WTC11 (cell line): ENCODE measurements around the gene PRKCQ.

Source experiments
- CTCF ChIP-seq: fragments of 200-600 bp; IDR thresholded peaks from 2 replicates; pipeline ENCODE4 v1.8.0; 2022; ENCODE audit warnings: antibody characterized with exemption
- E2F5 ChIP-seq: sonication (generic); formaldehyde crosslinking; IDR thresholded peaks from 2 replicates; pipeline ENCODE4 v1.8.1; 2022; ENCODE audit warnings: mild to moderate bottlenecking, moderate library complexity, missing genetic modification reagents
- MAX ChIP-seq: sonication (generic); formaldehyde crosslinking; IDR thresholded peaks from 2 replicates; pipeline ENCODE4 v1.8.0; 2022; ENCODE audit warnings: mild to moderate bottlenecking, missing genetic modification reagents
- RELA ChIP-seq: sonication (generic); formaldehyde crosslinking; IDR thresholded peaks from 2 replicates; pipeline ENCODE4 v1.8.1; 2022; ENCODE audit warnings: missing genetic modification reagents, mild to moderate bottlenecking, borderline replicate concordance
- USF2 ChIP-seq: sonication (generic); formaldehyde crosslinking; IDR thresholded peaks from 2 replicates; pipeline ENCODE4 v1.8.1; 2023; ENCODE audit warnings: mild to moderate bottlenecking, missing genetic modification reagents, moderate library complexity
- ZBTB43 ChIP-seq: sonication (generic); formaldehyde crosslinking; IDR thresholded peaks from 2 replicates; pipeline ENCODE4 v1.8.1; 2023; ENCODE audit warnings: mild to moderate bottlenecking, missing genetic modification reagents
- ZNF423 ChIP-seq: fragments of 250-450 bp; sonication (Bioruptor Pico); IDR thresholded peaks from 2 replicates; pipeline ENCODE4 v2.1.2; 2022; ENCODE audit warnings: mild to moderate bottlenecking, moderate library complexity

GRCh38 chr10:6423413-6424170 lies 156.5 kb downstream of the PRKCQ start:
- TF ChIP-seq ZBTB43 (CRISPR knock-in tag) (no peak), E2F5 (CRISPR knock-in tag) (no peak), MAX (CRISPR knock-in tag) (no peak), CTCF (no peak), USF2 (CRISPR knock-in tag) (no peak), RELA (CRISPR knock-in tag) (no peak), ZNF423 (no peak)
